ENCODE data around the gene HOXB5. TPM values are rescaled to one million over a fixed set of nuclear protein-coding genes. Genes with fewer than 3 reads are reported as not detected.

Gene HOXB5
- total RNA-seq, 5 donors from 2014 or later (not counting 1 experiment from before 2014, with no cell fraction given) = not detected

DNA sequence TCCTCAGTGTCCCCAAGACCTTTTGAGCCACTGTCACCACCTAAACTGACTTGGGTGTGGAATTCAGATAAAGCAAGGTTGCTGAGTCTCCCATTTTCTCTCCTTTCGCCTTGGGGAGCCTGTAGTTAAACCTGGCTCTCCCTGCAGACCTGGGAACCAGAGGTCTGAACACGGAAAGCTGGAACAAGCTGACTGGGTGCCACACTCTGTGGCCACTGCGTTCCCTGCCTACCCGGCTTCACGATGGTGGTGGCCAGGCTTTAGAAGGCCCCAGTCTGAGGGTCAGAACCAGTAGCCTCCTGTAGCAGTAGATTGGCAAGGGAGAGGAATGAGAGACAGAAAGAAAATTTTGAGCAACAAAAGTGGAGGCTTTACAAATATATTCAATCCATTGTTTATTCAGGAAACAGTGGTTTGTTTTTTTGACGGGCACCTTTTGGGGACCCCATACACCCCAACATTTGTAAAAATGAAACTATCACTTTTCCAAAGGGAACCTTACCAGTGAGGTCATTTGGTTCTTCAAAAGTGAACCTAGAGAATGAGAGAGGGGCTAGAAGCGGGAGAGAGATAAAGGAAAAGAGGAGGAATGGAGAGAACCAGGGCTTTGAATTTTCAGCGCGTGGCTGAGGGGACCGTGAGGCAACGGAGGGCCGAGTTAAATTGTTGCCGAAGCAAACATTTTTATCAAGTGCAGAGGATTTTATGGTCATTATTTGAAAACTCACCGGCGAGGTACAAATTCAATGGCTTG is 23.3 kb upstream of the HOXB5 start:
- H3K4me3 Mint-ChIP-seq = peak overlapping the region in 2 of 3 donors; percentile 38 to 39
- peaks cover 78 to 86% of the 10 kb centered on the region in 2 donors for H3K27me3 Mint-ChIP-seq
- DNase-seq (no peak), ATAC-seq (replicated peaks in 1 of 4) (no peak)
- POLR2A ChIA-PET = no interaction called here
- no peaks in the 10 kb centered on the region for H3K9me3 Mint-ChIP-seq
- no peaks in the 10 kb centered on the region for H3K36me3 Mint-ChIP-seq
- Histone ChIP-seq H3K9me3 (no peaks in the 10 kb centered on the region), H3K27ac (ENCODE audit: low read length) (no peak overlapping the region), H3K27me3 (replicated peaks in 1 of 2; ENCODE audit: control insufficient read depth in 2 of 2, extremely low read depth in 1 of 2, insufficient read depth in 2 of 2, low read length in 1 of 2) (peaks cover 15 to 98% of the 10 kb centered on the region in 2 experiments), H3K4me3 (ENCODE audit: control insufficient read depth in 1 of 2, extremely low read depth in 1 of 2, low read length in 1 of 2) (no peak overlapping the region), H3K36me3 (ENCODE audit: control insufficient read depth in 2 of 2, extremely low read depth in 1 of 2, insufficient read depth in 1 of 2, low read length in 1 of 2) (no peaks in the 10 kb centered on the region), H3K4me1 (ENCODE audit: control insufficient read depth in 1 of 2, extremely low read depth in 1 of 2, insufficient read depth in 2 of 2, low read length in 2 of 2) (peaks cover 12 to 60% of the 10 kb centered on the region in 2 experiments)
- 78% methylated on average over 8 of the region's 15 CpGs for WGBS (ENCODE audit: insufficient coverage)
- peaks cover 38 to 51% (median 51%) of the 10 kb centered on the region in 3 donors for H3K4me1 Mint-ChIP-seq
- H3K27ac Mint-ChIP-seq = peak overlapping the region in 1 of 2 donors; percentile 75
- CTCF ChIA-PET = interaction anchor here (0.6 to 2.0 kb wide), 4 partner anchors 24 to 484 kb away, joined by 3 to 9 read pairs (median 4); partner anchors contain the start of gene HOXB5 (in 1 of the 2)

DNA sequence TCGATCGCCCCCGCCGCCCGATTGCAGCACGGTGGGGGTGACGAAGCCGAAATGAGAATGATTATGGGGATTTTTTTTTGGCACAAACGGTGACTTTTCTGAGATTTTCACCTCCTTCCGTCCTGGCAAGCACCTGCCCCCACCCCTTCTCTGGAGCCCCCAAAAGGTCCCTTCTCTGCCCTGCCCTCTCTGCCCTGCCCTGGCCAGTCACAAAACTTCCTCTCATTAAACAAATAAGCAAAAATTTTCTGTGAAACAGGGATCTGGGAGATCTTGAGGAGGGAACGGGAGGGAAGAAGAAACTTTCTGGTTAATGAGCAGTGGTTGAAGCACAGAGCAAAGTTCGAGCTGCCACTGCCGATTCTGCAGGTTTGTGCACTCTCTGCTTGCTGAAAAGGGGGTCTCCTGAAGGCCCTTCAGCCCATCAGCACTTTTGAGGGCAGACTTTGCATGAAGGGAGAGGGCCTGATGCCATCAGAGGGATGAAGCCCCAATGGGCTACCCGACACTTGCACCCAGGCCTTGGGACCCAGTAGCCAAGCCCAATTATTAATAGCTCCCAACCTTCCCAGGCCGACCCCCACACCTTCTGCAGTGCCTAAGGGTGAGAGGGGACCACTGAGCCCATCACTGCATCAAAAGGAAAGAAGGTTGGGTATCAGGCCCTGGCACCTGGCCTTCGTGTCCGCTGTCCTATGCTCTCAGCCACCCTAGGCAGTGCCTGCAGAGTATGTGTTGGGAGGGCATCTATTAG is 22.6 kb upstream of the HOXB5 start:
- H3K27ac Mint-ChIP-seq = peak overlapping the region in 1 of 2 donors; percentile 36
- H3K4me1 Mint-ChIP-seq = peaks cover 45 to 58% (median 58%) of the 10 kb centered on the region in 3 donors
- H3K27me3 ChIP-seq (replicated peaks in 1 of 2; ENCODE audit: control insufficient read depth in 2 of 2, extremely low read depth in 1 of 2, insufficient read depth in 2 of 2, low read length in 1 of 2) = peaks cover 18 to 98% of the 10 kb centered on the region in 2 experiments
- ChIA-PET CTCF (interaction anchor here (0.5 to 1.3 kb wide), 8 partner anchors 14 to 663 kb away, joined by 3 to 9 read pairs (median 4); partner anchors contain the start of gene HOXB5 (in 1 of the 2)), POLR2A (no interaction called here)
- no peak overlapping the region for H3K27ac ChIP-seq (ENCODE audit: low read length)
- peaks cover 18 to 67% of the 10 kb centered on the region in 2 experiments for H3K4me1 ChIP-seq (ENCODE audit: control insufficient read depth in 1 of 2, extremely low read depth in 1 of 2, insufficient read depth in 2 of 2, low read length in 2 of 2)
- 57% methylated on average over 3 of the region's 17 CpGs for whole genome bisulfite sequencing (ENCODE audit: insufficient coverage)
- H3K27me3 Mint-ChIP-seq = peaks cover 78 to 85% of the 10 kb centered on the region in 2 donors
- H3K4me3 ChIP-seq (ENCODE audit: control insufficient read depth in 1 of 2, extremely low read depth in 1 of 2, low read length in 1 of 2) = no peak overlapping the region
- ATAC-seq (replicated peaks in 1 of 4) = no peak
- H3K9me3 Mint-ChIP-seq = no peaks in the 10 kb centered on the region
- no peaks in the 10 kb centered on the region for H3K36me3 ChIP-seq (ENCODE audit: control insufficient read depth in 2 of 2, extremely low read depth in 1 of 2, insufficient read depth in 1 of 2, low read length in 1 of 2)
- DNase-seq = no peak
- H3K36me3 Mint-ChIP-seq = no peaks in the 10 kb centered on the region
- no peak overlapping the region for H3K4me3 Mint-ChIP-seq
- no peaks in the 10 kb centered on the region for H3K9me3 ChIP-seq

DNA sequence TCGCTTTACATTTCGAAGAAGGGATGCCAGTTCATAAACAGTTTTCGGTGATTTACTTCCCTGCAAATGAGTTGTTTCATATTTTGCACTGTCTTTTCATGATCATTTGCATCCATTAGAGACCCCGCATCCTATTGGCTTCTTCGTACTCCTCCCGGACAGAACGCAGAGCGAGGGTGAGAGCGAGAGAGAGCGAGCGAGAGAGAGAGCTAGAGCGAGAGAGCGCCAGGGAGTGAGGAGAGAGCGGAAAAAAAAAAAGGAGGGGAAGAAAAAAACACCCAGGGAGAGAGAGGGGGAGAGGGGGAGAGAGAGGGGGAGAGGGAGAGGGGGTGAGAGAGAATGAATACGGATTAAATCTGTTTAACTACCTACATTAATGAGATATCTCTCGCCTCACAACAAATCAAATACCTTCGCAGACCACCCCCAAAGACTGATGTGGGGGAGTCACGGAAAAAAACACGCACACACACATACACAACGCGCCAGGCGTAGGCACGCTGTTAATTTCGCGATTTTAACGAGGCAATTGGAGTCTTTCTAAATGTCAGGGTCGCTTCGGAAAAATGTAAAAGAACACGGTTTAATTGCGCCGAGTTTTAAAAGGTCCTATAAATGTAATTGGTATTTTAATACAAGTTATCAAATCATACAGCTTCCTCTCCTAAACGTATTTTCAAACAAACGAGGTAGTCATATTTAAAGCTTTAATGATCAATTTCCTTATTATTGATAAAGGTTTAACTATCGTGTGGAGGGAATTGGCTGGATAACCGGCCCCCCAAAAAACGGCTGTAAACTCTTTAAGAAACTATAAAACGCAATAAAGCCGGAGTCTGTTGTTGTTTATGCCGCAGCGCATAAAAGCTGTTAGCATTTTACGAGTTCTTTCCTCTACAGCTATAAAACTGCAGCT is 21.7 kb upstream of the HOXB5 start, which contains the start of gene HOXB8:
Gene HOXB8 (minus strand): TSS at position 246 of the 916 bp plus-strand sequence. CDS start 588 bp downstream, outside the sequence.
- Histone ChIP-seq H3K27me3 (replicated peaks in 1 of 2; ENCODE audit: control insufficient read depth in 2 of 2, extremely low read depth in 1 of 2, insufficient read depth in 2 of 2, low read length in 1 of 2) (peaks cover 17 to 98% of the 10 kb centered on the region in 2 experiments), H3K27ac (ENCODE audit: low read length) (no peak within 1 kb of the TSS), H3K36me3 (ENCODE audit: control insufficient read depth in 2 of 2, extremely low read depth in 1 of 2, insufficient read depth in 1 of 2, low read length in 1 of 2) (no peaks in the 10 kb centered on the region), H3K4me3 (ENCODE audit: control insufficient read depth in 1 of 2, extremely low read depth in 1 of 2, low read length in 1 of 2) (peak within 1 kb of the TSS in 1 of 2 donors; percentile 25), H3K4me1 (ENCODE audit: control insufficient read depth in 1 of 2, extremely low read depth in 1 of 2, insufficient read depth in 2 of 2, low read length in 2 of 2) (peaks cover 20 to 76% of the 10 kb centered on the region in 2 experiments), H3K9me3 (no peaks in the 10 kb centered on the region)
- Mint-ChIP-seq H3K27me3 (peaks cover 76 to 82% of the 10 kb centered on the region in 2 donors), H3K4me3 (peak within 1 kb of the TSS in 2 of 3 donors; percentile 31 to 92), H3K4me1 (peaks cover 50 to 64% (median 64%) of the 10 kb centered on the region in 3 donors), H3K9me3 (no peaks in the 10 kb centered on the region), H3K27ac (peak within 1 kb of the TSS in 1 of 2 donors; percentile 36), H3K36me3 (no peaks in the 10 kb centered on the region)
- 11% methylated on average over 4 of the region's 41 CpGs for WGBS (ENCODE audit: insufficient coverage)
- DNase-seq = no peak
- no peak for ATAC-seq (replicated peaks in 1 of 4)
- CTCF ChIA-PET = interaction anchor here (0.5 to 1.5 kb wide), 9 partner anchors 10 to 662 kb away, joined by 3 to 9 read pairs (median 4); partner anchors contain the start of genes HOXB5 (in 1 of the 2) and HOXB6 (in 1 of the 2)
- POLR2A ChIA-PET = interaction anchor here (0.5 to 0.6 kb wide), 4 partner anchors 11 to 445 kb away, joined by 3 to 7 read pairs (median 6); no protein-coding TSS in a partner anchor

DNA sequence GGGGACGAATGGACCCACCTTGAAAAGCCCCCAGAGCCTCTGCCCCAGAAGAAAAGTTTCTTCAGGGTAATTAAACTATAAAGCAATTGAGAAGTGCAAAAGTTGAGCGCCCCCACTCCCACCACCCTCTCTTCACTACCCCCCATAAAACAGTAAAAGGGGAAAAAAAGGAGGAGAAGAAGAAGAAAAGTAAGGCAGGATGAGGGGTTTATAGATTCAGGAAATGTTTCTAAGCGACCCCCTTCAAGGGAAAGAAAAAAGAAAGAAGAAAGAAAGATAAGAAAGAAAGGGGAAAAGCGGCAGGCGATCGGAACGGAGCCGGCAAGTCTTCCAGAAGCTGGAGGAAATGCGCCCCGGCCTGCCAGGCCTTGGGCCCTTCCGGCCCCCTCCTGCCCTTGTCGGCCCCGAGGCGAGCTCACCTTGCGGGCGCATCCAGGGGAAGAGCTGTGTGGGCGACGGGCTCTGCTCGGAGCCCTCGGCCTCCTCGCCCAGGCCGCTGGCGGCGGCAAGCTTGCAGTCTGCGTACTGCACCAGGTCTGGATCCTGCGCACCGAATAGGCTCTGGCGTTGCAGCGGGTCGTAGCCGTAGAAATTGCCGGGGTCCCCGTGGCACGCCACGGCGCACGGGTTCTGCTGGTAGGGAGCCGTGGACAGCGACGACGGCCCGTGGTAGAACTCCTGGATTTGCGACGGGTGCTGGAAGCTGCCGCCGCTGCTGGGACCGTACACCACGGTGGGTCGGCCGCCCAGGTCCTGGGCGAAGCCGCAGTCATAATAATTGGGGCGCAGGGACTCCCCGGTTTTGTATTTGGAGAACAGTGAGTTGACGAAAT is 20.5 kb upstream of the HOXB5 start:
- Histone ChIP-seq H3K27ac (ENCODE audit: low read length) (no peak overlapping the region), H3K9me3 (no peaks in the 10 kb centered on the region), H3K36me3 (ENCODE audit: control insufficient read depth in 2 of 2, extremely low read depth in 1 of 2, insufficient read depth in 1 of 2, low read length in 1 of 2) (no peaks in the 10 kb centered on the region), H3K27me3 (replicated peaks in 1 of 2; ENCODE audit: control insufficient read depth in 2 of 2, extremely low read depth in 1 of 2, insufficient read depth in 2 of 2, low read length in 1 of 2) (peaks cover 17 to 97% of the 10 kb centered on the region in 2 experiments), H3K4me3 (ENCODE audit: control insufficient read depth in 1 of 2, extremely low read depth in 1 of 2, low read length in 1 of 2) (peak overlapping the region in 1 of 2 donors; percentile 25), H3K4me1 (ENCODE audit: control insufficient read depth in 1 of 2, extremely low read depth in 1 of 2, insufficient read depth in 2 of 2, low read length in 2 of 2) (peaks cover 20 to 79% of the 10 kb centered on the region in 2 experiments)
- ChIA-PET POLR2A (interaction anchor here (0.6 to 0.7 kb wide), 3 partner anchors 13 to 373 kb away, joined by 3 to 7 read pairs (median 4); no protein-coding TSS in a partner anchor), CTCF (interaction anchor here in 1 of 2 donors (0.6 to 1.5 kb wide), 4 partner anchors 9 to 534 kb away, joined by 3 to 6 read pairs (median 4); partner anchors contain the start of gene HOXB6)
- Mint-ChIP-seq H3K36me3 (no peaks in the 10 kb centered on the region), H3K9me3 (no peaks in the 10 kb centered on the region), H3K4me1 (peaks cover 47 to 64% (median 59%) of the 10 kb centered on the region in 3 donors), H3K27me3 (peaks cover 67 to 82% of the 10 kb centered on the region in 2 donors), H3K4me3 (peak overlapping the region; percentile 17 to 92 (median 31)), H3K27ac (peak overlapping the region in 1 of 2 donors; percentile 59)
- DNase-seq (peak in 5 of 35 experiments; percentile 27 to 60 (median 32)), ATAC-seq (replicated peaks in 1 of 4) (peak in 3 of 4 experiments; percentile 27 to 33 (median 29))
- WGBS (ENCODE audit: insufficient coverage) = 2% methylated on average over 51 of the region's 55 CpGs

Data from T-cell (primary cell).